Esophagus squamous epithelium (tissue), 5 donors: ENCODE data around the gene RYR1. TPM values are rescaled to one million over a fixed set of nuclear protein-coding genes. Genes with fewer than 3 reads are reported as not detected.

Experiments
- DNase-seq: peaks from one replicate; lab custom pipeline; 2025; lab: John Stamatoyannopoulos, UW
- H3K27ac ChIP-seq, 4 donors: fragments of 200-600 bp; sonication (generic); one replicate each; pipeline ENCODE4 v1.5.1; 2016 to 2019; ENCODE audit warnings: mild to moderate bottlenecking in 1 of 4
- H3K27me3 ChIP-seq, 4 donors: fragments of 200-600 bp; sonication (generic); 1 replicate in 3 of 4; 2 replicates in 1 of 4; pipeline versions ENCODE4 v1.5.1 to v1.6.0; 2017 to 2021; ENCODE audit warnings: antibody characterized with exemption in 1 of 4
- H3K36me3 ChIP-seq, 3 donors: fragments of 200-600 bp; sonication (generic); one replicate each; pipeline ENCODE4 v1.5.1; 2016 to 2019
- H3K4me1 ChIP-seq, 3 donors: fragments of 200-600 bp; sonication (generic); one replicate each; pipeline ENCODE4 v1.5.1; 2017 to 2019
- H3K4me3 ChIP-seq, 4 donors: fragments of 200-600 bp; sonication (generic); 1 replicate in 3 of 4; 2 replicates in 1 of 4; pipeline ENCODE4 v1.5.1; 2016 to 2019; ENCODE audit warnings: mild to moderate bottlenecking in 2 of 4, moderate library complexity in 1 of 4
- H3K9me3 ChIP-seq, 3 donors: fragments of 200-600 bp; sonication (generic); one replicate each; pipeline ENCODE4 v1.5.1; 2016 to 2019
- POLR2A ChIP-seq, 4 donors: fragments of 450-650 bp; IDR thresholded peaks; one replicate each; pipeline ENCODE4 v1.6.1; 2017; ENCODE audit warnings: antibody characterized with exemption in 4 of 4, mild to moderate bottlenecking in 4 of 4, moderate library complexity in 3 of 4
- WGBS, 2 donors: methylation state at CpG; one replicate each; pipeline ENCODE4 v1.1.5; 2018; 5-methylcytosine and 5-hydroxymethylcytosine counted together
- intact Hi-C: fragments of 100-400 bp; cut with DNase I; formaldehyde crosslinking; loops from one replicate; pipeline ENCODE4 v1.15.0; 2022
- total RNA-seq, 4 donors: library from RNA; depleted of rRNA; stranded (reverse); fragments of >200 nt; gene quantifications; one replicate each; pipeline ENCODE4 v1.1.0, GENCODE V29; 2016
- TF ChIP-seq, protein P1 (sequence below), 6 experiments: fragments of 450-650 bp in 4 of 6; fragments of 200-600 bp in 2 of 6; sonication (generic) in 2 of 6; IDR thresholded peaks; one replicate each; pipeline ENCODE4 v1.5.1; 2016 to 2019; ENCODE audit warnings: antibody characterized with exemption in 6 of 6, mild to moderate bottlenecking in 4 of 6, moderate library complexity in 4 of 6
- donor health status: DM: yes; HTN: yes; CAD: no.

RYR1 gene
- total RNA-seq, 4 donors from 2014 or later: 11.2 to 18.3 (median 13.8) TPM

DNA sequence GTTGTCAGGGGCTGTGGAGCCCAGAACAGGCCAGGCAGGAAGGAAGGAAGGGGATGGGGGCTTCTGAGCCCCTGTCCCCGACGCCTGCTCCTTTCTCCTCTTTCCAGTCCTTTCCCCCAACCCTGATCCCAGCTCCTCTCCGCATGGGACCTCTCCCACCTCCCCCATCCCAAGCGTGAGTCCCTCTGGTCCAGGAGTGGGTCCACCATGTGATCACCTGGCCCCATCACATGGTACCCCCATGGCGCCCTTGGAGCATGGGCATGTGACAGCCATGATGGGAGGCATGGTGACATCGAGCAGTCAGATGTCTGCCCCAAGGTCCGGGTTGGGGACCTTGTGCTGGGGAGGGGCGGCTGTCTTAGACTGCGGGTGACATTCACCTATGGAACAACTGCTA, 9.2 kb downstream of the RYR1 start:
- Histone ChIP-seq H3K4me1 (no peaks in the 10 kb centered on the region), H3K4me3 (no peak overlapping the region), H3K27me3 (peaks cover 0 to 31% (median 0%) of the 10 kb centered on the region in 4 donors), H3K27ac (no peak overlapping the region), H3K9me3 (no peaks in the 10 kb centered on the region), H3K36me3 (no peaks in the 10 kb centered on the region)
- DNase-seq: no peak
- whole genome bisulfite sequencing, 2 donors: 50 to 85% methylated on average over 4 of the region's 9 CpGs
- intact Hi-C loops: no loop called here
- no peak for TF ChIP-seq POLR2A (IDR thresholded peaks at IDR 0.05)
- TF ChIP-seq, protein P1, sequence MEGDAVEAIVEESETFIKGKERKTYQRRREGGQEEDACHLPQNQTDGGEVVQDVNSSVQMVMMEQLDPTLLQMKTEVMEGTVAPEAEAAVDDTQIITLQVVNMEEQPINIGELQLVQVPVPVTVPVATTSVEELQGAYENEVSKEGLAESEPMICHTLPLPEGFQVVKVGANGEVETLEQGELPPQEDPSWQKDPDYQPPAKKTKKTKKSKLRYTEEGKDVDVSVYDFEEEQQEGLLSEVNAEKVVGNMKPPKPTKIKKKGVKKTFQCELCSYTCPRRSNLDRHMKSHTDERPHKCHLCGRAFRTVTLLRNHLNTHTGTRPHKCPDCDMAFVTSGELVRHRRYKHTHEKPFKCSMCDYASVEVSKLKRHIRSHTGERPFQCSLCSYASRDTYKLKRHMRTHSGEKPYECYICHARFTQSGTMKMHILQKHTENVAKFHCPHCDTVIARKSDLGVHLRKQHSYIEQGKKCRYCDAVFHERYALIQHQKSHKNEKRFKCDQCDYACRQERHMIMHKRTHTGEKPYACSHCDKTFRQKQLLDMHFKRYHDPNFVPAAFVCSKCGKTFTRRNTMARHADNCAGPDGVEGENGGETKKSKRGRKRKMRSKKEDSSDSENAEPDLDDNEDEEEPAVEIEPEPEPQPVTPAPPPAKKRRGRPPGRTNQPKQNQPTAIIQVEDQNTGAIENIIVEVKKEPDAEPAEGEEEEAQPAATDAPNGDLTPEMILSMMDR (IDR thresholded peaks at IDR 0.05): no peak

DNA sequence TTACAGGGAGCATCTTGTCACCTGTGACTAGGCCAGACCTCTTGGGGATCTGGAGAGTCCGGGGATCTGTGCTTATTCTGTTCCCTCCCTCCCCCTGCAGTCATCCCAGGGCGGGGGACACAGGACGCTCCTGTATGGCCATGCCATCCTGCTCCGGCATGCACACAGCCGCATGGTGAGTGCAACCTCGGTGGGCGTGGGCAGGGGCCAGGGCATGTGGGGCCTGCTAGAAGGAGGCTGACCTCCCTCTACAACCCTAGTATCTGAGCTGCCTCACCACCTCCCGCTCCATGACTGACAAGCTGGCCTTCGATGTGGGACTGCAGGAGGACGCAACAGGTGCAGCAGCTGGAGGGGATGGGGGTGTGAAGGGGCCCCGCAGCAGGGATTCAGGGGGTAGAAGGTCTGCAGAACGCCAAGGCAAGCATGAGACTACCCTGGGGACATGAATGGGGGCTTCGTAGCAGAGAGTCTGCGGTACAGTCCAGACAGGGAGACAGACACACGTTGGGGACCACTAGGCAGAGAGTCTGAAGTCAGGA, 10.0 kb downstream of the RYR1 start:
- no peaks in the 10 kb centered on the region for H3K4me1 ChIP-seq
- intact Hi-C loops: no loop called here
- no peaks in the 10 kb centered on the region for H3K9me3 ChIP-seq
- 65 to 75% methylated on average over 3 to 6 of the region's 15 CpGs for WGBS, 2 donors
- TF ChIP-seq POLR2A (IDR thresholded peaks at IDR 0.05): no peak
- TF ChIP-seq, protein P1 (IDR thresholded peaks at IDR 0.05): no peak
- no peak for DNase-seq
- no peak overlapping the region for H3K4me3 ChIP-seq
- H3K27me3 ChIP-seq: peaks cover 0 to 29% (median 0%) of the 10 kb centered on the region in 4 donors
- H3K27ac ChIP-seq: no peak overlapping the region
- H3K36me3 ChIP-seq: no peaks in the 10 kb centered on the region

DNA sequence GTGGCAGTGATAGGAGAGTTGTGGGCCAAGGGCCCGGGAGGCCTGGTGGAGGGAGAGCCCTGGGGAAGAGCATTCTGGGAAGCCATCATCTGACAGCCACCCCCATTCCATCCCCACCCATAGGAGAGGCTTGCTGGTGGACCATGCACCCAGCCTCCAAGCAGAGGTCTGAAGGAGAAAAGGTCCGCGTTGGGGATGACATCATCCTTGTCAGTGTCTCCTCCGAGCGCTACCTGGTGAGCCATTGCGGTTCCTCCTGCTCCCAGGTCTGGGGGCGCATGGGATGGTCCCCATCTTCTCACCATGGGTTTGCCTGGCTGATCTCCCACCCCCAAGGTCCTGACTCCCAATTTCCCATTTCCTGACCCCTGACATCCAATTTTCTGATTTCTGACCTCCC, 10.5 kb downstream of the RYR1 start:
- intact Hi-C loops: no loop called here
- TF ChIP-seq POLR2A (IDR thresholded peaks at IDR 0.05): no peak
- TF ChIP-seq, protein P1 (IDR thresholded peaks at IDR 0.05): no peak
- no peaks in the 10 kb centered on the region for H3K36me3 ChIP-seq
- no peak overlapping the region for H3K27ac ChIP-seq
- 74 to 85% methylated on average over 7 of the region's 7 CpGs for WGBS, 2 donors
- H3K9me3 ChIP-seq: no peaks in the 10 kb centered on the region
- DNase-seq: no peak
- H3K27me3 ChIP-seq: peaks cover 0 to 29% (median 0%) of the 10 kb centered on the region in 4 donors
- H3K4me1 ChIP-seq: no peaks in the 10 kb centered on the region
- no peak overlapping the region for H3K4me3 ChIP-seq

DNA sequence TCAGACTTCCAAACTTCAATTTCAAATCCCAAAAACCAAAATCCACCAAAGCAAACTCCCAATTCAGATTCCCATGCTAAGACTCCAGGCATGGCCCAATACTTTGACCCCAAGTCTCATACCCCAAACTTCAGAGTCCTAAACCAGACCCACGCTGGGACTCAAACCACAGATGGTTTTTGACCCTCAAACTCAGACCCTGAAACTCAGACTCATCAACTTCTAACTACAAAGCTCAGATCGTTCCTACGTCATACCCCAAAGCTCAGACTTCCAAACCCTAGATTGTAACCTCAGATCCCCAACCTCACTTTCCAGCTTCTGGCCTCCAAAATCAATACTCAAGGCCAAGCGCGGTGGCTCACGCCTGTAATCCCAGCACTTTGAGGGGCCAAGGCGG, 11.9 kb downstream of the RYR1 start:
- intact Hi-C loops: no loop called here
- H3K9me3 ChIP-seq: no peaks in the 10 kb centered on the region
- WGBS, 2 donors: 83 to 92% methylated on average over 3 to 7 of the region's 7 CpGs
- H3K4me3 ChIP-seq: no peak overlapping the region
- peaks cover 0 to 22% (median 0%) of the 10 kb centered on the region in 4 donors for H3K27me3 ChIP-seq
- no peak for TF ChIP-seq POLR2A (IDR thresholded peaks at IDR 0.05)
- TF ChIP-seq, protein P1 (IDR thresholded peaks at IDR 0.05): no peak
- no peaks in the 10 kb centered on the region for H3K4me1 ChIP-seq
- H3K27ac ChIP-seq: no peak overlapping the region
- no peak for DNase-seq
- no peaks in the 10 kb centered on the region for H3K36me3 ChIP-seq

DNA sequence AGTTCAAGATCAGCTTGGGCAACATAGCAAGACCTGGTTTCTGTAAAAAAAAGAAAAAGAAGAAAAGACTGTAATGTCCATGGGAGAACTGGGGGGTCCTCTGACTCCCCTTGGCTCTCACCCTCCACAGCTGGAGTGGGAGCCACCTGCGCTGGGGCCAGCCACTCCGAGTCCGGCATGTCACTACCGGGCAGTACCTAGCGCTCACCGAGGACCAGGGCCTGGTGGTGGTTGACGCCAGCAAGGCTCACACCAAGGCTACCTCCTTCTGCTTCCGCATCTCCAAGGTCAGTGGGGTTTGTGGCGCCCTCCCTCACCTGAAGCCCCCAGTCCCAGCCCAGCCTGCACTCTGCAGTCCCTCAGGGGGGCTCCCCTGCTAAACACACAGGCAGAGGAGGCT, 14.7 kb downstream of the RYR1 start:
- Histone ChIP-seq H3K27me3 (peaks cover 0 to 4% (median 0%) of the 10 kb centered on the region in 4 donors), H3K4me1 (no peaks in the 10 kb centered on the region), H3K9me3 (no peaks in the 10 kb centered on the region), H3K27ac (no peak overlapping the region), H3K4me3 (no peak overlapping the region), H3K36me3 (no peaks in the 10 kb centered on the region)
- intact Hi-C loops: no loop called here
- TF ChIP-seq, protein P1 (IDR thresholded peaks at IDR 0.05): no peak
- TF ChIP-seq POLR2A (IDR thresholded peaks at IDR 0.05): no peak
- no peak for DNase-seq
- WGBS, 2 donors: 85 to 94% methylated on average over 5 to 6 of the region's 9 CpGs
